Ectodermal cell (in vitro differentiated cells): ENCODE results near the gene LRCH1.
A peak's percentile ranks its signal among the peaks of the same experiment; 100 is the strongest.

Experiments used
- H3K27ac ChIP-seq: 2 replicates; pipeline ENCODE4 v1.7.0; 2013; ENCODE audit warnings: mild to moderate bottlenecking, low read depth, low read length; ENCODE audit not compliant: insufficient read depth, poor library complexity, severe bottlenecking
- H3K27me3 ChIP-seq: 2 replicates; pipeline ENCODE4 v1.7.0; 2013; ENCODE audit warnings: mild to moderate bottlenecking, low read length; ENCODE audit not compliant: insufficient read depth, control insufficient read depth, poor library complexity, severe bottlenecking
- H3K36me3 ChIP-seq: one replicate; pipeline ENCODE4 v1.7.0; 2013; ENCODE audit warnings: low read length; ENCODE audit not compliant: control insufficient read depth, insufficient read depth
- H3K4me1 ChIP-seq: one replicate; pipeline ENCODE4 v1.7.0; 2013; ENCODE audit warnings: low read length; ENCODE audit not compliant: control insufficient read depth, insufficient read depth
- H3K4me3 ChIP-seq: 2 replicates; pipeline ENCODE4 v1.7.0; 2013; ENCODE audit warnings: low read depth, low read length, control low read depth; ENCODE audit not compliant: insufficient read depth
- H3K9me3 ChIP-seq: 2 replicates; pipeline ENCODE4 v1.7.0; 2013; ENCODE audit warnings: mild to moderate bottlenecking, low read length, moderate library complexity; ENCODE audit not compliant: control insufficient read depth
- WGBS, 2 experiments: methylation state at CpG; one replicate each; pipeline ENCODE4 v1.1.7; 2013; ENCODE audit warnings: missing lambda C conversion rate in 2 of 2; 5-methylcytosine and 5-hydroxymethylcytosine counted together

The LRCH1 gene

DNA sequence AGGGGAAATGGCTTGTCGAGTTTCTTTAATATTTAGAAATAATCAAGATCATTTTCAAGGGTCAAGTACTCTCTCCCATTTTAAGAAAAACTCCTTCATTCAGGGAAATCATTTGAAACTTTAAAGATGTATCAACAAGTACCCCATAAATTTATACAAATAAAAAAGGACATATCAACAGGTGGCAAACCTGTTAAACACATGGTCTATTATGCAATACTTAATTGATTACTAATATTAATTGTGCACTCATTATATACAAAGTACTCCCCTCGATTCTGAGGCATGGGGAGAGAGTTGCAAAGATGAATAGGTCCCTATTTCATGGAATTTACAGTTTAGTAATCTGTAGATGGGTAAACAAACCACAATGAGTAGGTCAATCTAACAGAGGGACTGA, 2.1 kb upstream of the LRCH1 start:
- Histone ChIP-seq H3K4me1 (peaks cover 12% of the 10 kb centered on the region), H3K4me3 (no peak overlapping the region), H3K27me3 (peaks cover 41% of the 10 kb centered on the region), H3K27ac (no peak overlapping the region), H3K9me3 (no peaks in the 10 kb centered on the region), H3K36me3 (no peaks in the 10 kb centered on the region)
- 84% methylated on average over 2 of the region's 2 CpGs; no CpG with 5 or more reads in 1 of the 2 experiments for WGBS, 2 experiments

GRCh38 chr13:46551410-46552302, 1.3 kb upstream of the LRCH1 start:
- peaks cover 42% of the 10 kb centered on the region for H3K27me3 ChIP-seq
- H3K4me3 ChIP-seq, result no peak overlapping the region
- H3K4me1 ChIP-seq, result peaks cover 12% of the 10 kb centered on the region
- 52 to 54% methylated on average over 22 of the region's 22 CpGs for WGBS, 2 experiments
- H3K9me3 ChIP-seq, result no peaks in the 10 kb centered on the region
- H3K27ac ChIP-seq, result no peak overlapping the region
- H3K36me3 ChIP-seq, result no peaks in the 10 kb centered on the region

- H3K4me1 ChIP-seq, result peaks cover 12% of the 10 kb centered on the region
- no peaks in the 10 kb centered on the region for H3K36me3 ChIP-seq
- H3K27ac ChIP-seq, result no peak overlapping the region
- WGBS, 2 experiments, result 63 to 67% methylated on average over 12 of the region's 12 CpGs
- H3K9me3 ChIP-seq, result no peaks in the 10 kb centered on the region
- peak overlapping the region; percentile 76 for H3K4me3 ChIP-seq
- peaks cover 42% of the 10 kb centered on the region for H3K27me3 ChIP-seq
These were observed 677 bp upstream of the LRCH1 start for GRCh38 chr13:46552303-46552682.

DNA sequence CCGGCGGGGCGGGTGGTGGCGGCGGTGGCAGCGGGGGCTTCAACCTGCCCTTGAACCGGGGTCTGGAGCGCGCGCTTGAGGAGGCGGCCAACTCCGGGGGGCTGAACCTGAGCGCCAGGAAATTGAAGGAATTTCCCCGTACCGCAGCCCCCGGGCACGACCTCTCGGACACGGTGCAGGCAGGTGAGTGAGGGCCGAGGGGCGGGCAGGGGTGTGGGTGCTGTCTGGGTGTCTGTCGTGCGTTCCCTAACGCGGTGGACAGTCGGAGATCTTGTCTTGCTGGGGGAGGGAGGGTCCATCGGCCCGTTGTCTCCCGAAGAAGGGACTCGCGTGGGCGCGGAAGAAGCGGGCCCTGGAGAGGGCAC, 533 bp downstream of the LRCH1 start:
- Histone ChIP-seq H3K9me3 (no peaks in the 10 kb centered on the region), H3K4me3 (peak overlapping the region; percentile 76), H3K27ac (no peak overlapping the region), H3K4me1 (peaks cover 12% of the 10 kb centered on the region), H3K36me3 (no peaks in the 10 kb centered on the region), H3K27me3 (peaks cover 42% of the 10 kb centered on the region)
- 0% methylated on average over 34 of the region's 34 CpGs for WGBS, 2 experiments

DNA sequence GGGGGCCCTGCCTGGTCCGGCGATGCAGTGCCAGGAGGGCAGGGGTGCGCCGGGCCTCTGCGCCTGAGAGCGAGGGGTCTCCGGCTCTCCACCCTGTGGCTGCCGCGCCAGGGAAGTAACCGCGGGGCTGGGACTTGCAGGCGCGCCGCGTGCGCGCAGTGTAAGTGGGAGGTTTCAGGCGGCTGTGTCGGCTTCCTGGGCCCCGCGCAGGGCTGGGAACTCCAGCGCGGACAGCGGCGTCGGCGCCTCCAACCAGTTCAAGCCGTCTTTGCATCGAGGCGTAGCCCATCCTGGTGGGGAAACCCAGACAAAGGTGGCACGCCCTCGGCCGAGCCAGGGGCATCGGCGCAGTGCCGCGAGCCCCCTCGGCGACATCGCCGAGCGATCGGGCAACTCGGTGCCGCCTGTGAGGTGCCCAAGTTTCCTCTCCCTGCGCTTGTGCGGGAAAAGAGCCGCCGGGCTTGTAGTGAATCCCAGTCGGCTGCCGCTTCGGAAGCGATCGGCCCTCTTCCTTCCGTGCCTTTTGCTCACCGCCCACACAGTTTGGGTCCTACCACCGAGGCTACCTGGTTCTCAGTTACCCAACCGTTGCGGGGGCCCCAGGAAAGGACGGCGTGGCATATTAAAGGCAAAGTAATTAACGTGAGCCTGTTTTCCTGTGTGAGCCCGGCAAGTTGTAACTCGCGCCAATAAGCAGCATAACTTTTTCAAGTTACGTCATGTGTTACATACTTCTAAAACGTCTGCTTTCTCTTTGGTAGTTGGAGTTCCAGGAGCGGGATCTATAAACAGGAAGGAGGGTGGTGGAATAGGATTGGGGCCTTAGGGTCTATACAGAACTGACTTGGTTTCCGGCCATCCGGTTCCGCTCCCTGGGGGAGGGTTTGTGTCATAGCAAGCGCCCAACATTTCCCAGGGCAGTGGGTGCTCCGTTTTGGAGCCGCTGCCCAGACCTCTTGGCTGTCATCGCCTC, 1.2 kb downstream of the LRCH1 start:
- H3K4me1 ChIP-seq, result peaks cover 12% of the 10 kb centered on the region
- no peaks in the 10 kb centered on the region for H3K9me3 ChIP-seq
- whole genome bisulfite sequencing, 2 experiments, result 2% methylated on average over 75 of the region's 75 CpGs
- H3K36me3 ChIP-seq, result no peaks in the 10 kb centered on the region
- no peak overlapping the region for H3K27ac ChIP-seq
- peak overlapping the region; percentile 76 for H3K4me3 ChIP-seq
- peaks cover 42% of the 10 kb centered on the region for H3K27me3 ChIP-seq

DNA sequence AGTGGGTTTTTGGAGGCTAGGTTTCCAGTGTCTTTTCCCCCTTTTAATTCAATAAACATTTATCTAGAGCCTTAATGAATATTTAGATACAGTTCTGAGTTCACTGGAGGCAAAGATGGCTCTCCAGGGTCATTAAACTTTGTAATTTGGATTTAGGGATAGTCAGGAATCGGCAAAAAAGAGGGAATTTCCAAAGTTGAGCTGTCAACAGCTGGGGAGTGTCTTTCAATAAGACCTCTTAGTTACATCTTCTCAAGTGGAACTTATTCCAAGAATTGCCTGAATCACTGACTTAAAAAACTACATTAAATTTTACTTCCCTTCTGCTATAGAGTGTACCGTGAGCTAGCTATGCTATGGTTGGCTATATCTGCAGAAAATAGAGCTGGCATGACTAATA, 2.0 kb downstream of the LRCH1 start:
- WGBS, 2 experiments, result 87 to 89% methylated on average over 2 of the region's 2 CpGs

DNA sequence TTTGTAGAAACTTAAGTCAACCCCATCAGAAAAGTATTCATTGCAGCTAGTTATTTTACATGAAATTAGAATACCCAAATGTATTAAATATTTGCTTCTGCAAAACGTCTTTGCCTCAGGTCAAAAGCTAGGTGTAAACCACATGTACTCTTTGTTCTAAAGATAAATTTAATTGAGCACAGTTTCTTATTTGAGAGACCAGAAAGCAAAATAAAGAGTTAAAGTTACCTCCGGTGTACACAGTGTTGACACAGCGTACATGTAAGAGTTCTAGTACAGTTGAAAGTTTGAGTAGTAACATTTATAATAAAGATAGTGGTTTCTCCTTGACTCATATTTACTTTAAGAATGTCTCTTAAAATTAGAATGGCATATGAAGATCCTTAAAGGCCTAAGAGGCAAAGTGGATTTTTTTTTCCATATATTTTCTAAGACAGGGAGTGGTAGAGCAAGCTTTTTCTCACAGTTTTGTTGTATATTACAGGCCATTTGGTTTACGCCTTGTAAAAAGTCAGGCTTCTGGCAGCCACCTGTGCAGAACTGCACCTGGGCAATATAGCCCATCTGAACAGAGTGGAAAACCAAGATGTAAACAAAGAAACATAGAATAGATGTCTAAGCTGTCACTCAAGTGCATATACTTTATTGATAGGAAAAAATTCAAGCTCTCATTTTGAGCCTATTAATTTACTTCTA, 2.9 kb downstream of the LRCH1 start:
- H3K36me3 ChIP-seq, result no peaks in the 10 kb centered on the region
- no peak overlapping the region for H3K4me3 ChIP-seq

More for the DNA sequence above, 2.0 kb downstream of the LRCH1 start:
- no peaks in the 10 kb centered on the region for H3K36me3 ChIP-seq
- H3K27me3 ChIP-seq, result peaks cover 42% of the 10 kb centered on the region
- H3K27ac ChIP-seq, result no peak overlapping the region
- H3K4me1 ChIP-seq, result peaks cover 12% of the 10 kb centered on the region
- H3K9me3 ChIP-seq, result no peaks in the 10 kb centered on the region
- peak overlapping the region; percentile 76 for H3K4me3 ChIP-seq

GRCh38 chr13:46556418-46556779, 3.4 kb downstream of the LRCH1 start:
- no peak overlapping the region for H3K27ac ChIP-seq
- H3K36me3 ChIP-seq, result no peaks in the 10 kb centered on the region
- H3K9me3 ChIP-seq, result no peaks in the 10 kb centered on the region
- no peak overlapping the region for H3K4me3 ChIP-seq
- H3K27me3 ChIP-seq, result peaks cover 42% of the 10 kb centered on the region
- WGBS, 2 experiments, result 91 to 94% methylated on average over 6 of the region's 6 CpGs
- H3K4me1 ChIP-seq, result peaks cover 12% of the 10 kb centered on the region

More for the DNA sequence above, 2.9 kb downstream of the LRCH1 start:
- H3K27ac ChIP-seq, result no peak overlapping the region
- WGBS, 2 experiments, result 88 to 96% methylated on average over 3 to 4 of the region's 4 CpGs
- peaks cover 12% of the 10 kb centered on the region for H3K4me1 ChIP-seq
- H3K27me3 ChIP-seq, result peaks cover 42% of the 10 kb centered on the region
- H3K9me3 ChIP-seq, result no peaks in the 10 kb centered on the region

GRCh38 chr13:46559272-46559805, 6.4 kb downstream of the LRCH1 start:
- Histone ChIP-seq H3K27ac (no peak overlapping the region), H3K36me3 (no peaks in the 10 kb centered on the region)

More at GRCh38 chr13:46559272-46559805, 6.4 kb downstream of the LRCH1 start:
- Histone ChIP-seq H3K4me1 (peaks cover 5% of the 10 kb centered on the region), H3K4me3 (no peak overlapping the region), H3K27me3 (peaks cover 15% of the 10 kb centered on the region), H3K9me3 (no peaks in the 10 kb centered on the region)
- 88 to 93% methylated on average over 1 of the region's 2 CpGs for WGBS, 2 experiments
